GM10248 (cell line): Measurements from ENCODE around the gene MYZAP.
"Not testable (repeated sequence)": the region's sequence is repeated elsewhere in the genome, so short reads cannot be mapped to it uniquely, and the experiment has no call there.

Experiments used
- CTCF ChIA-PET: fragments of 300-600 bp; sonication (Branson Sonifier 250); formaldehyde crosslinking; extraction: SDS; loops from one replicate; lab custom pipeline; 2021; ENCODE audit warnings: antibody characterized with exemption; lab: Yijun Ruan, JAX
- POLR2A ChIA-PET: fragments of 350-650 bp; sonication (Branson Sonifier 250); formaldehyde crosslinking; extraction: SDS; loops from one replicate; lab custom pipeline; 2020; ENCODE audit warnings: antibody characterized with exemption; lab: Yijun Ruan, JAX
- DNase-seq: peaks from one replicate; pipeline ENCODE4 v3.0.0; 2012; ENCODE audit errors: extremely low spot score
- TF ChIP-seq, protein P1 (sequence below): IDR thresholded peaks from 2 replicates; pipeline ENCODE4 v1.5.1; 2012; ENCODE audit warnings: mild to moderate bottlenecking, low read depth; ENCODE audit errors: extremely low read depth, missing control alignments, control extremely low read depth

The MYZAP gene

DNA sequence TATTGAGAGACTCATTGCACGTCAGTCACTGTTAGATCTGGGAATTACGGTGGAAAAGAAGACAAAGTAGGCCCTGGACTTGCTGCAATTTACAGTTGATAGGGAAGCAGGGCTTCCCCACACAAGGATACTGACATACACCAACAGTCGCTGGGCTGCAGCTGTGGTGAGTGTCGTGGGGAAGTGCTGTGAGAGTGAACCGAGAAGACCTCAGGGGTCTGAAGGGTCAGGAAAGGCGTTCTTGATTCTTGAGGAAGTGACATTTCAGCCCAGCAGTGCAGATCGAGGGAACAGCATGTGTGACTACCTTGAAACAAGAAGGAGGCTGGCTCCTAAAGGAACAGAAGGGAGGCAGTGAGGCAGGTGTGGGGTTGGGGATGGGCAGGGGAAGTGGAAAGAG is 22.5 kb downstream of the MYZAP start:
- ChIA-PET CTCF (no interaction called here), POLR2A (no interaction called here)
- TF ChIP-seq, protein P1, sequence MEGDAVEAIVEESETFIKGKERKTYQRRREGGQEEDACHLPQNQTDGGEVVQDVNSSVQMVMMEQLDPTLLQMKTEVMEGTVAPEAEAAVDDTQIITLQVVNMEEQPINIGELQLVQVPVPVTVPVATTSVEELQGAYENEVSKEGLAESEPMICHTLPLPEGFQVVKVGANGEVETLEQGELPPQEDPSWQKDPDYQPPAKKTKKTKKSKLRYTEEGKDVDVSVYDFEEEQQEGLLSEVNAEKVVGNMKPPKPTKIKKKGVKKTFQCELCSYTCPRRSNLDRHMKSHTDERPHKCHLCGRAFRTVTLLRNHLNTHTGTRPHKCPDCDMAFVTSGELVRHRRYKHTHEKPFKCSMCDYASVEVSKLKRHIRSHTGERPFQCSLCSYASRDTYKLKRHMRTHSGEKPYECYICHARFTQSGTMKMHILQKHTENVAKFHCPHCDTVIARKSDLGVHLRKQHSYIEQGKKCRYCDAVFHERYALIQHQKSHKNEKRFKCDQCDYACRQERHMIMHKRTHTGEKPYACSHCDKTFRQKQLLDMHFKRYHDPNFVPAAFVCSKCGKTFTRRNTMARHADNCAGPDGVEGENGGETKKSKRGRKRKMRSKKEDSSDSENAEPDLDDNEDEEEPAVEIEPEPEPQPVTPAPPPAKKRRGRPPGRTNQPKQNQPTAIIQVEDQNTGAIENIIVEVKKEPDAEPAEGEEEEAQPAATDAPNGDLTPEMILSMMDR = no peak
- no peak for DNase-seq

GRCh38 chr15:57615951-57616496 is 24.3 kb downstream of the MYZAP start:
- POLR2A ChIA-PET, CTCF ChIA-PET, DNase-seq: not testable (repeated sequence)

DNA sequence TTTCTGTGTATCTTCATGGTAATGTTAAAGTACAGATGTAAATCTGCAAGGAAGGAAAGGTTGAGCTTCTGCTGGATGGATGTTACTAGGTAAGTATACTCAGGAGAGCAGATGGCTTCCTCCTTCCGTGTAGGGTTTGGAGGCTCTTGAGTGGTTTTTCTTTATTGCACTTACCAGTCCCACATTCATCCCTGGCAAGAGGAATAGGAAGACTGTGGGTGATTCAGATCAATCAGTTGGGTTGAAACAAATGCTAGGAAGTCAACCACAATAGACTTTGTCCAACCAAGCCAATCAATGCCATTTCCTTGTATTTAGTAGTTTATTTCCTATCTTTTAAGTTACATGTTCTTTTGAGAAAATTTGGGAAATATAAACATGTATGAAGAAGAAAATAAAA is 26.6 kb downstream of the MYZAP start:
- POLR2A ChIA-PET = no interaction called here
- TF ChIP-seq, protein P1 = no peak
- no peak for DNase-seq
- CTCF ChIA-PET = no interaction called here

GRCh38 chr15:57619746-57620145 is 28.0 kb downstream of the MYZAP start:
- TF ChIP-seq, protein P1 = no peak
- POLR2A ChIA-PET = no interaction called here
- CTCF ChIA-PET = interaction anchor here (0.8 to 1.3 kb wide), 2 partner anchors 11 to 32 kb away, joined by 3 read pairs; no protein-coding TSS in a partner anchor
- DNase-seq = no peak

DNA sequence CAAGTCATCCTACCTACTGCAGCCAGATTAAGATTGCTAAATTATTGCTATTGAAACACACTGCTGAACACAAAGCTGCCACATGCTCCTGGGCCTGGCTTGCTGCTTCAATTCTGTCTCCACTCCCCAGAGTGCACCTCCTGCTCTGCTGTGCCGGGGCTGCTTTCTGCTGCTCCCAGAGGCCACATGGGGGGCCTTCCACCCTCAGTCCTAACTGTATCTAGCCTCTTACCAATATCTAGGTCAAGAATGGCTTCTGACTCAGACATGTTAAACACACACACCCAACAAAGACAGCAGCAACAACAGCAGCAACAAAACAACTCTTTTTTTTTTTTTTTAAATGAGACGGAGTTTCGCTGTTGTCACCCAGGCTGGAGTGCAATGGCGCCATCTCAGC is 33.0 kb downstream of the MYZAP start:
- POLR2A ChIA-PET = no interaction called here
- DNase-seq = no peak

DNA sequence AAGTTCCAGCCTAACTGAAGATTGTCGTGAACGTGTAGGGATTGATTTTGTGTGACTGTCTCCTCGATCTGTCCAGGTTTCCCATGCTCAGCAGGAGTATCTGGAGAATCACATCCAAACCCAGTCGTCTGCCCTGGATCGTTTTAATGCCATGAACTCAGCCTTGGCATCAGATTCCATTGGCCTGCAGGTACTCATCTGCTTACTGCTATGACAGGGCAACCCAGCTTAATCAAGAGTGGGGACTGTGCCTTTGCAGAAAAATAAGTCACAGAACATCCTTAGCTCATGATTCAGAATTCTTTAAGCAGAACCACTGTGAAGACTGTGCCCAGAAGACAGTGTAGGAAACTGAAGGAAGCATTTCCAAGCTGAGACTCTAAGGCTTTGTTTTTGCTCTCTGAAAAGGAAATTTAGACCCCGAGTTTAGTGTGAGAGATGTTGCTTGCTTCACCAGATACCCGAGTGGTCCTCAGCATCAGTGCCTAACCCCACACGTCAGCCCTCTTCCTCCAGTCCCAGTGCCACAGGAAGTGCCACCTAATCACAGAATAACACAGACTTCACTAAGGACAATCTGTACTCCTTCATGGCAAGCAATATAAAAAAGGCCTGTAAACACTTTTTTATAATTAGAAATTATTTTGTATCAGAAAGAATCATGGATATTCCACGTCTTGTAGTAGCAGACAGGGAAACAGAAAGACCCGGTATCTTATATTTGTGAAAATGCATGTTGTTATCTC is 34.2 kb downstream of the MYZAP start:
- TF ChIP-seq, protein P1 = no peak
- no peak for DNase-seq
- ChIA-PET CTCF (interaction anchor here (1.1 kb wide), 1 partner anchor 19 kb away, joined by 4 read pairs; no protein-coding TSS in a partner anchor), POLR2A (no interaction called here)

More for the DNA sequence above, 33.0 kb downstream of the MYZAP start:
- TF ChIP-seq, protein P1 = no peak
- CTCF ChIA-PET = no interaction called here
